Natural killer cell (primary cell): Measurements from ENCODE around the gene S100A3. TPM values are rescaled to one million over a fixed set of nuclear protein-coding genes. Genes with fewer than 3 reads are reported as not detected.
"Not testable (repeated sequence)": the region's sequence is repeated elsewhere in the genome, so short reads cannot be mapped to it uniquely, and the experiment has no call there.

Experiments used
- ATAC-seq, 3 donors: fragments of 150-1000 bp in 2 of 3; fragments of 200-7000 bp in 1 of 3; cut with Tn5 transposase; 1 replicate in 1 of 3; 2 replicates in 2 of 3; pipeline ENCODE4 v1.10.0; 2021; ENCODE audit warnings: mild to moderate bottlenecking in 2 of 3, moderate library complexity in 2 of 3
- DNase-seq, 2 donors: peaks; one replicate each; pipeline versions ENCODE4 v3.0.0 to v3.0.0-alpha.2; 2013 to 2021; ENCODE audit warnings: mixed read lengths in 1 of 2
- H3K27ac ChIP-seq: one replicate; pipeline ENCODE4 v1.5.1; 2013; ENCODE audit warnings: mild to moderate bottlenecking, low read length
- H3K27me3 ChIP-seq: one replicate; pipeline ENCODE4 v1.6.1; 2013; ENCODE audit warnings: low read length; ENCODE audit not compliant: control insufficient read depth, insufficient read depth
- H3K36me3 ChIP-seq: one replicate; pipeline ENCODE4 v1.6.1; 2013; ENCODE audit warnings: low read length; ENCODE audit not compliant: control insufficient read depth, insufficient read depth
- H3K4me1 ChIP-seq: one replicate; pipeline ENCODE4 v1.6.1; 2013; ENCODE audit warnings: low read length; ENCODE audit not compliant: control insufficient read depth, insufficient read depth
- H3K4me3 ChIP-seq: one replicate; pipeline ENCODE4 v1.5.1; 2013; ENCODE audit warnings: low read length
- H3K9me3 ChIP-seq: one replicate; pipeline ENCODE4 v1.6.1; 2013; ENCODE audit warnings: low read length; ENCODE audit not compliant: control insufficient read depth, insufficient read depth
- H3K27ac Mint-ChIP-seq, 2 donors: one replicate each; pipeline ENCODE4 v1.8.0; 2022; ENCODE audit warnings: mild to moderate bottlenecking in 2 of 2, mixed read lengths in 2 of 2, moderate library complexity in 1 of 2
- H3K27me3 Mint-ChIP-seq, 2 donors: one replicate each; pipeline ENCODE4 v1.8.0; 2022; ENCODE audit warnings: low read depth in 2 of 2, mixed read lengths in 2 of 2
- H3K36me3 Mint-ChIP-seq: one replicate; pipeline ENCODE4 v1.8.0; 2022; ENCODE audit warnings: mixed read lengths
- H3K4me1 Mint-ChIP-seq, 2 donors: one replicate each; pipeline ENCODE4 v1.8.0; 2022; ENCODE audit warnings: mixed read lengths in 2 of 2
- H3K4me3 Mint-ChIP-seq: one replicate; pipeline ENCODE4 v1.8.0; 2022; ENCODE audit warnings: mild to moderate bottlenecking, moderate library complexity, mixed read lengths
- H3K9me3 Mint-ChIP-seq, 2 donors: one replicate each; pipeline ENCODE4 v1.8.0; 2022; ENCODE audit warnings: mixed read lengths in 2 of 2
- WGBS: methylation state at CpG from one replicate; pipeline ENCODE4 v1.1.7; 2013; ENCODE audit warnings: missing lambda C conversion rate; ENCODE audit not compliant: insufficient coverage; 5-methylcytosine and 5-hydroxymethylcytosine counted together
- intact Hi-C: fragments of 100-400 bp; cut with micrococcal nuclease; formaldehyde crosslinking; loops from one replicate; pipeline ENCODE4 v1.14.2; 2022
- total RNA-seq, 4 donors: library from RNA; stranded (reverse); fragments of 120-200 nt in 1 of 4; gene quantifications; one replicate each; pipeline versions ENCODE4 v1.2.3 to v1.2.4, GENCODE V29; 2013 to 2022
- TF ChIP-seq, protein P1 (sequence below): fragments of 200-600 bp; IDR thresholded peaks from one replicate; pipeline ENCODE4 v1.8.0; 2022; ENCODE audit warnings: antibody characterized with exemption

S100A3 gene
- total RNA-seq, 3 donors from 2014 or later (not counting 1 experiment from before 2014, with no cell fraction given) = not detected

DNA sequence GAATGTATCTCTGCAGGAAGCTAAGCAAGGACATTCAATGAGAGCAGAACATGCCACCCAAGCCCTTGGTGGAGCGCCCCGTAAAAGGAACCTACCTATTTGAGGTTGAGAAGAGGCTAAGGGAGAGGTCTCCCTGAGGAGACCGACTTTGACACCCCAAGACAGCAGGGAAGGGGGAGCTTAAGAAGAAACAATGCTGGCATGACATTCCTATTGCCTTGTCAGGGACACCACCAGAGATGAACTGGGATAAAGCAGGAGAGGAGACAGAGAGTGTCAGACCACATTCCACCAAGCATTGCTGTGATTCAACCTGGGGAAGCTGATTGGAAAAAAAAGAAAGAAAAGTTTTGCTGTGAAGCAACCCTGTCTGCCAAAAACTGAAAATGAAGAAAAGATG is 29.9 kb upstream of the S100A3 start:
- Histone ChIP-seq H3K4me1 (no peaks in the 10 kb centered on the region), H3K9me3 (no peaks in the 10 kb centered on the region), H3K27me3 (peaks cover 2% of the 10 kb centered on the region), H3K36me3 (no peaks in the 10 kb centered on the region), H3K4me3 (no peak overlapping the region), H3K27ac (no peak overlapping the region)
- no peak for ATAC-seq
- H3K27me3 Mint-ChIP-seq = peaks cover 19 to 27% of the 10 kb centered on the region in 2 donors
- TF ChIP-seq, protein P1, sequence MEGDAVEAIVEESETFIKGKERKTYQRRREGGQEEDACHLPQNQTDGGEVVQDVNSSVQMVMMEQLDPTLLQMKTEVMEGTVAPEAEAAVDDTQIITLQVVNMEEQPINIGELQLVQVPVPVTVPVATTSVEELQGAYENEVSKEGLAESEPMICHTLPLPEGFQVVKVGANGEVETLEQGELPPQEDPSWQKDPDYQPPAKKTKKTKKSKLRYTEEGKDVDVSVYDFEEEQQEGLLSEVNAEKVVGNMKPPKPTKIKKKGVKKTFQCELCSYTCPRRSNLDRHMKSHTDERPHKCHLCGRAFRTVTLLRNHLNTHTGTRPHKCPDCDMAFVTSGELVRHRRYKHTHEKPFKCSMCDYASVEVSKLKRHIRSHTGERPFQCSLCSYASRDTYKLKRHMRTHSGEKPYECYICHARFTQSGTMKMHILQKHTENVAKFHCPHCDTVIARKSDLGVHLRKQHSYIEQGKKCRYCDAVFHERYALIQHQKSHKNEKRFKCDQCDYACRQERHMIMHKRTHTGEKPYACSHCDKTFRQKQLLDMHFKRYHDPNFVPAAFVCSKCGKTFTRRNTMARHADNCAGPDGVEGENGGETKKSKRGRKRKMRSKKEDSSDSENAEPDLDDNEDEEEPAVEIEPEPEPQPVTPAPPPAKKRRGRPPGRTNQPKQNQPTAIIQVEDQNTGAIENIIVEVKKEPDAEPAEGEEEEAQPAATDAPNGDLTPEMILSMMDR = no peak
- H3K9me3 Mint-ChIP-seq = no peaks in the 10 kb centered on the region
- DNase-seq = no peak
- H3K4me1 Mint-ChIP-seq = no peaks in the 10 kb centered on the region
- H3K27ac Mint-ChIP-seq = no peak overlapping the region
- intact Hi-C loops = no loop called here
- 81% methylated on average over 3 of the region's 3 CpGs for WGBS
- no peak overlapping the region for H3K4me3 Mint-ChIP-seq
- no peaks in the 10 kb centered on the region for H3K36me3 Mint-ChIP-seq

DNA sequence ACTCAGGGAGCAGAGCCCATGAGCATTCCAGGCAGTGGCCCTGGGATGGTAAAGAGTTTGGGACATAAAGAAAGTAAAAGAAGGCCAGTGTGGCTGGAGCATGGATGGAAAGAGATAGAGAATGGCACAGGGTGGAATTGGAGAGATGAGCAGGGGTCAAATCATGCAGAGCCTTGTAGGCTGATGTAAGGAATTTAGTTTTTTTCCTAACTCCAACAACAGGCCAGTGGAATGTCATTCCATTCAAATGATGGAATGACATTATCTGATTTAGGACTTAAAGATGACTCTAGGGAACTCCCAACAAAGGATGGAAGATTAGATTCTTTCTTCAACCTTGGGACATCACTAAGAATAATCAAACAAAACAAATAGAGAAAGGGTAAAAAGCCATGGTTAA is 29.4 kb upstream of the S100A3 start:
- Histone ChIP-seq H3K27ac (no peak overlapping the region), H3K9me3 (no peaks in the 10 kb centered on the region), H3K4me1 (no peaks in the 10 kb centered on the region), H3K36me3 (no peaks in the 10 kb centered on the region), H3K27me3 (peaks cover 2% of the 10 kb centered on the region), H3K4me3 (no peak overlapping the region)
- Mint-ChIP-seq H3K4me1 (no peaks in the 10 kb centered on the region), H3K27me3 (peaks cover 19 to 27% of the 10 kb centered on the region in 2 donors), H3K36me3 (no peaks in the 10 kb centered on the region), H3K4me3 (no peak overlapping the region), H3K9me3 (no peaks in the 10 kb centered on the region), H3K27ac (no peak overlapping the region)
- intact Hi-C loops = no loop called here
- TF ChIP-seq, protein P1 = no peak
- DNase-seq (no peak), ATAC-seq (no peak)

DNA sequence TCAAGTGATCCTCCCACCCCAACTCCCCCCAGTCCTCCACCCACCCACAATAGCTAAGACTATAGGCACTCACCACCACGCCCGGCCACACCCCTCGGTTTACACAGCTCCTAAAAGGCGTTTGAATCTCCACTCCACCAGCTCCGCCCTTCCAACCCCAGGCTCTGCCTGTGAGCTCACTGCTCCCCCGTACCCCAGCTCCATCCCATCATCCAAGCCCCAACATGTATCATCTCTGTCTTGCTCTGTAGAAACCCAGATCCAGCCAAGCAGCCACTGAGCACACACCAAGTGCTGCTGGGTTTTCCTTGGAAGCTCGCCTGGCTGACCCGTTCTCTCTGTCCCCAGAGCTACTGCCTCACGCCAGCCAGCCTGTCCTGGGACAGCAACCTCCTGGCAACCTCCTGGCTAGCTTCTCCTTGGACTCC is 28.6 kb upstream of the S100A3 start:
- intact Hi-C loops = no loop called here
- no peaks in the 10 kb centered on the region for H3K9me3 Mint-ChIP-seq
- Histone ChIP-seq H3K36me3 (no peaks in the 10 kb centered on the region), H3K27me3 (peaks cover 2% of the 10 kb centered on the region), H3K9me3 (no peaks in the 10 kb centered on the region), H3K4me3 (no peak overlapping the region), H3K27ac (no peak overlapping the region), H3K4me1 (no peaks in the 10 kb centered on the region)
- no peaks in the 10 kb centered on the region for H3K4me1 Mint-ChIP-seq
- no peak overlapping the region for H3K4me3 Mint-ChIP-seq
- no peaks in the 10 kb centered on the region for H3K36me3 Mint-ChIP-seq
- no peak overlapping the region for H3K27ac Mint-ChIP-seq
- peaks cover 19 to 27% of the 10 kb centered on the region in 2 donors for H3K27me3 Mint-ChIP-seq
- WGBS = 71% methylated on average over 9 of the region's 9 CpGs
- TF ChIP-seq, protein P1 = no peak
- ATAC-seq (no peak), DNase-seq (no peak)

DNA sequence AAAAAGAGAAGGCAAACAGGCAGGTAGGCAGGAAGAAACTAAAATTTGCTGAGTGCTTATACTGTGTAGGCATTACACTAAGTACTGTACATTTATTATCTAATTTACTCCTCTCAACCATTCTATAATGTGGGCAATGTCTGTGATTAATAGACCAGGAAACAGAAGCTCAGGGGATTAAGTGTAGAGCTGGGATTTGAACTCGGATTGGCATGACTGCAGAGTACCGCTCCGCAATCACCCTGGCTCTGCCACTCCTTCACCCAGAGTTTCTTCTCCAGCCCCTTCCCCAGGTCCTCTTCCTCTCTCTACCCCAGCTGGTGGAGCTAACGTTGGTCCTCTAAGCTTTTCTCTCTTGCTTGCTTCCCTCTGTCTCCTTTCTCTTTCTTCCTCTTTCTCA is 28.1 kb upstream of the S100A3 start:
- no peak overlapping the region for H3K4me3 Mint-ChIP-seq
- intact Hi-C loops = no loop called here
- TF ChIP-seq, protein P1 = no peak
- Histone ChIP-seq H3K9me3 (no peaks in the 10 kb centered on the region), H3K4me1 (no peaks in the 10 kb centered on the region), H3K27me3 (peaks cover 2% of the 10 kb centered on the region), H3K4me3 (no peak overlapping the region), H3K27ac (no peak overlapping the region), H3K36me3 (no peaks in the 10 kb centered on the region)
- no peaks in the 10 kb centered on the region for H3K4me1 Mint-ChIP-seq
- H3K36me3 Mint-ChIP-seq = no peaks in the 10 kb centered on the region
- DNase-seq (no peak), ATAC-seq (no peak)
- 28% methylated on average over 4 of the region's 4 CpGs for WGBS
- no peak overlapping the region for H3K27ac Mint-ChIP-seq
- no peaks in the 10 kb centered on the region for H3K9me3 Mint-ChIP-seq
- H3K27me3 Mint-ChIP-seq = peaks cover 19 to 27% of the 10 kb centered on the region in 2 donors

DNA sequence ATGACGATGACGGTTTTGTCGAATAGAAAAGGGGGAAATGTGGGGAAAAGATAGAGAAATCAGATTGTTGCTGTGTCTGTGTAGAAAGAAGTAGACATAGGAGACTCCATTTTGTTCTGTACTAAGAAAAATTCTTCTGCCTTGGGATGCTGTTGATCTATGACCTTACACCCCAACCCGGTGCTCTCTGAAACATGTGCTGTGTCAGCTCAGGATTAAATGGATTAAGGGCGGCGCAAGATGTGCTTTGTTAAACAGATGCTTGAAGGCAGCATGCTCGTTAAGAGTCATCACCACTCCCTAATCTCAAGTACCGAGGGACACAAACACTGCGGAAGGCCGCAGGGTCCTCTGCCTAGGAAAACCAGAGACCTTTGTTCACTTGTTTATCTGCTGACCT is 26.4 kb upstream of the S100A3 start:
- H3K36me3 Mint-ChIP-seq, H3K4me1 Mint-ChIP-seq, H3K9me3 Mint-ChIP-seq, H3K4me3 Mint-ChIP-seq, H3K4me1 ChIP-seq, H3K27ac Mint-ChIP-seq, H3K4me3 ChIP-seq, H3K27ac ChIP-seq, intact Hi-C loops, H3K36me3 ChIP-seq, ATAC-seq, DNase-seq, H3K27me3 ChIP-seq, H3K9me3 ChIP-seq: not testable (repeated sequence)
- 90% methylated on average over 6 of the region's 10 CpGs for WGBS
- H3K27me3 Mint-ChIP-seq = peaks cover 22 to 27% of the 10 kb centered on the region in 2 donors

DNA sequence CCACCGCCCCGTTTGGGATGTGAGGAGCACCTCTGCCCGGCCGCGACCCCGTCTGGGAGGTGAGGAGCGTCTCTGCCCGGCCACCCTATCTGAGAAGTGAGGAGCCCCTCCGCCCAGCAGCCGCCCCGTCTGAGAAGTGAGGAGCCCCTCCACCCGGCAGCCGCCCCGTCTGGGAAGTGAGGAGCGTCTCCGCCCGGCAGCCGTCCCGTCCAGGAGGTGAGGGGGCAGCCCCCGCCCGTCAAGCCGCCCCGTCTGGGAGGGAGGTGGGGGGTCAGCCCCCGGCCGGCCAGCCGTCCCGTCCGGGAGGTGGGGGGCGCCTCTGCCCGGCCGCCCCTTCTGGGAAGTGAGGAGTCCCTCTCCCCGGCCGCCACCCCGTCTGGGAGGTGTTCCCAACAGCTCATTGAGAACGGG is 26.0 kb upstream of the S100A3 start:
- H3K4me3 Mint-ChIP-seq, H3K27ac ChIP-seq, H3K4me3 ChIP-seq, intact Hi-C loops, H3K4me1 ChIP-seq, H3K36me3 ChIP-seq, H3K4me1 Mint-ChIP-seq, H3K27me3 ChIP-seq, DNase-seq, H3K27ac Mint-ChIP-seq, H3K9me3 Mint-ChIP-seq, H3K36me3 Mint-ChIP-seq, H3K9me3 ChIP-seq, ATAC-seq: not testable (repeated sequence)
- peaks cover 22 to 27% of the 10 kb centered on the region in 2 donors for H3K27me3 Mint-ChIP-seq
- WGBS = 94% methylated on average over 35 of the region's 35 CpGs
